ENCODE results near the gene LHFPL2.
"Not testable (repeated sequence)": the region's sequence is repeated elsewhere in the genome, so short reads cannot be mapped to it uniquely, and the experiment has no call there.

The LHFPL2 gene

GRCh38 chr5:78638973-78639669 is 9.5 kb downstream of the LHFPL2 start:
- no peak for DNase-seq

GRCh38 chr5:78638423-78638822 is 10.1 kb downstream of the LHFPL2 start:
- DNase-seq, result no peak

GRCh38 chr5:78637468-78637867 is 11.1 kb downstream of the LHFPL2 start:
- no peak for DNase-seq

GRCh38 chr5:78636682-78637081 is 11.9 kb downstream of the LHFPL2 start:
- no peak for DNase-seq

- no peak for DNase-seq
Measured at GRCh38 chr5:78634634-78635033, 13.9 kb downstream of the LHFPL2 start.

- DNase-seq, result no peak
Measured at GRCh38 chr5:78634229-78634628, 14.3 kb downstream of the LHFPL2 start.

- DNase-seq, result no peak
Measured at GRCh38 chr5:78633700-78634099, 14.9 kb downstream of the LHFPL2 start.

- no peak for DNase-seq
Measured at GRCh38 chr5:78632467-78632866, 16.1 kb downstream of the LHFPL2 start.

- DNase-seq, result no peak
Measured at GRCh38 chr5:78631931-78632330, 16.6 kb downstream of the LHFPL2 start.

GRCh38 chr5:78630047-78630446 is 18.5 kb downstream of the LHFPL2 start:
- no peak for DNase-seq

- no peak for DNase-seq
Measured at GRCh38 chr5:78629624-78630023, 18.9 kb downstream of the LHFPL2 start.

GRCh38 chr5:78628270-78628992 is 20.1 kb downstream of the LHFPL2 start:
- no peak for DNase-seq

GRCh38 chr5:78627766-78628165 is 20.8 kb downstream of the LHFPL2 start:
- no peak for DNase-seq

- DNase-seq, result no peak
Measured at GRCh38 chr5:78627175-78627574, 21.4 kb downstream of the LHFPL2 start.

- no peak for DNase-seq
Measured at GRCh38 chr5:78626009-78626571, 22.5 kb downstream of the LHFPL2 start.

- DNase-seq, result no peak
Measured at GRCh38 chr5:78624992-78625391, 23.6 kb downstream of the LHFPL2 start.

GRCh38 chr5:78624011-78624541 is 24.5 kb downstream of the LHFPL2 start:
- no peak for DNase-seq

GRCh38 chr5:78622302-78622971 is 26.1 kb downstream of the LHFPL2 start:
- no peak for DNase-seq

- DNase-seq, result no peak
Measured at GRCh38 chr5:78621291-78621738, 27.3 kb downstream of the LHFPL2 start.

- DNase-seq, result not testable (repeated sequence)
Measured at GRCh38 chr5:78620119-78620518, 28.5 kb downstream of the LHFPL2 start.

GRCh38 chr5:78618303-78618702 is 30.3 kb downstream of the LHFPL2 start:
- no peak for DNase-seq

GRCh38 chr5:78615697-78616096 is 32.9 kb downstream of the LHFPL2 start:
- no peak for DNase-seq

GRCh38 chr5:78614816-78615215 is 33.8 kb downstream of the LHFPL2 start:
- no peak for DNase-seq
